Neural cell (in vitro differentiated cells): ENCODE results near the gene DONSON. TPM values are rescaled to one million over a fixed set of nuclear protein-coding genes. Genes with fewer than 3 reads are reported as not detected.

Experiments used
- H2AFZ ChIP-seq: fragments of 200-600, 300-800 bp; sonication (generic), shearing (Covaris generic); 2 replicates; pipeline ENCODE4 v1.6.0; 2014; ENCODE audit warnings: low read depth, mild to moderate bottlenecking, antibody characterized with exemption, low read length, moderate library complexity
- H3F3A ChIP-seq: fragments of 200-600 bp; shearing (Covaris generic); 2 replicates; pipeline ENCODE4 v1.6.1; 2016; ENCODE audit warnings: mild to moderate bottlenecking, moderate library complexity, mixed read lengths, antibody characterized with exemption, low read length; ENCODE audit not compliant: insufficient read depth, poor library complexity, severe bottlenecking
- H3K27ac ChIP-seq: fragments of 200-600, 300-800 bp; sonication (generic), shearing (Covaris generic); 2 replicates; pipeline ENCODE4 v1.5.1; 2014; ENCODE audit warnings: mild to moderate bottlenecking, low read length, moderate library complexity
- H3K27me3 ChIP-seq: fragments of 300-800, 200-600 bp; sonication (generic), shearing (Covaris generic); 2 replicates; pipeline ENCODE4 v1.6.0; 2014; ENCODE audit warnings: mild to moderate bottlenecking, low read depth, low read length, moderate library complexity; ENCODE audit not compliant: insufficient read depth
- H3K36me3 ChIP-seq: fragments of 300-800, 200-600 bp; sonication (generic), shearing (Covaris generic); 2 replicates; pipeline ENCODE4 v1.5.1; 2014; ENCODE audit warnings: mild to moderate bottlenecking, antibody characterized with exemption, low read length, moderate library complexity; ENCODE audit not compliant: insufficient read depth
- H3K4me2 ChIP-seq: fragments of 300-800, 200-600 bp; sonication (generic), shearing (Covaris generic); 2 replicates; pipeline ENCODE4 v1.6.0; 2014; ENCODE audit warnings: mild to moderate bottlenecking, low read length
- H3K4me3 ChIP-seq: fragments of 300-800, 200-600 bp; sonication (generic), shearing (Covaris generic); 2 replicates; pipeline ENCODE4 v1.5.1; 2014; ENCODE audit warnings: mild to moderate bottlenecking, low read length, moderate library complexity
- H3K79me2 ChIP-seq: fragments of 200-600 bp; shearing (Covaris generic); replicated peaks from 2 replicates; pipeline ENCODE4 v1.6.0; 2014; ENCODE audit warnings: mild to moderate bottlenecking, low read length, moderate library complexity; ENCODE audit not compliant: insufficient read depth
- H3K9ac ChIP-seq: fragments of 300-800, 200-600 bp; sonication (generic), shearing (Covaris generic); 2 replicates; pipeline ENCODE4 v1.6.1; 2016; ENCODE audit warnings: mild to moderate bottlenecking, low read length, mixed read lengths
- H3K9me2 ChIP-seq: fragments of 200-600 bp; shearing (Covaris generic); 2 replicates; pipeline ENCODE4 v1.6.1; 2016; ENCODE audit warnings: mild to moderate bottlenecking, low read length, mixed read lengths; ENCODE audit not compliant: insufficient read depth
- H3K9me3 ChIP-seq: fragments of 200-600, 300-800 bp; sonication (generic), shearing (Covaris generic); 2 replicates; pipeline ENCODE4 v1.6.1; 2016; ENCODE audit warnings: mild to moderate bottlenecking, mixed run types, low read length, moderate library complexity, mixed read lengths
- H4K20me1 ChIP-seq: fragments of 200-600 bp; shearing (Covaris generic); 2 replicates; pipeline ENCODE4 v1.6.1; 2016; ENCODE audit warnings: mild to moderate bottlenecking, mixed run types; ENCODE audit not compliant: insufficient read depth
- EP300 ChIP-seq: fragments of 450-650 bp; conservative IDR thresholded peaks from 2 replicates; pipeline ENCODE4 v1.6.1; 2014; ENCODE audit warnings: antibody characterized with exemption, mild to moderate bottlenecking, moderate library complexity; ENCODE audit not compliant: poor library complexity, severe bottlenecking
- EZH2 ChIP-seq: fragments of 200-600, 300-800 bp; shearing (Covaris generic), sonication (generic); IDR thresholded peaks from 2 replicates; pipeline ENCODE4 v1.6.1; 2014; ENCODE audit warnings: antibody characterized with exemption, low read length, borderline replicate concordance, mild to moderate bottlenecking; ENCODE audit not compliant: insufficient read depth, poor library complexity, severe bottlenecking
- MXI1 ChIP-seq: fragments of 450-650 bp; conservative IDR thresholded peaks from 2 replicates; pipeline ENCODE4 v1.6.1; 2014; ENCODE audit warnings: antibody characterized with exemption, mild to moderate bottlenecking; ENCODE audit not compliant: poor library complexity, severe bottlenecking
- POLR2AphosphoS5 ChIP-seq: IDR thresholded peaks from 2 replicates; pipeline ENCODE4 v1.6.1; 2012
- RAD21 ChIP-seq: fragments of 450-650 bp; conservative IDR thresholded peaks from 2 replicates; pipeline ENCODE4 v1.6.1; 2014; ENCODE audit warnings: antibody characterized with exemption, mild to moderate bottlenecking, moderate library complexity
- SMC3 ChIP-seq: fragments of 450-650 bp; conservative IDR thresholded peaks from 2 replicates; pipeline ENCODE4 v1.6.1; 2014; ENCODE audit warnings: antibody characterized with exemption, mild to moderate bottlenecking, moderate library complexity; ENCODE audit not compliant: poor library complexity
- TAF1 ChIP-seq: IDR thresholded peaks from 2 replicates; pipeline ENCODE4 v1.6.1; 2012; ENCODE audit warnings: low read depth
- polyA plus RNA-seq: library from polyadenylated mRNA; depleted of rRNA; stranded (reverse); fragments of >200 nt; gene quantifications from 2 replicates; pipeline ENCODE4 v1.2.3, GENCODE V29; 2014
- TF ChIP-seq, protein P1 (sequence below): fragments of 450-650 bp; IDR thresholded peaks from 2 replicates; pipeline ENCODE4 v1.5.1; 2014; ENCODE audit warnings: antibody characterized with exemption, mild to moderate bottlenecking, moderate library complexity; ENCODE audit not compliant: poor library complexity, severe bottlenecking
- TF ChIP-seq, protein P2 (sequence below): IDR thresholded peaks from 2 replicates; pipeline ENCODE4 v1.6.1; 2012; ENCODE audit warnings: borderline replicate concordance

Gene DONSON
- polyA plus RNA-seq, 1 donor from 2014 or later: 46.2 TPM

DNA sequence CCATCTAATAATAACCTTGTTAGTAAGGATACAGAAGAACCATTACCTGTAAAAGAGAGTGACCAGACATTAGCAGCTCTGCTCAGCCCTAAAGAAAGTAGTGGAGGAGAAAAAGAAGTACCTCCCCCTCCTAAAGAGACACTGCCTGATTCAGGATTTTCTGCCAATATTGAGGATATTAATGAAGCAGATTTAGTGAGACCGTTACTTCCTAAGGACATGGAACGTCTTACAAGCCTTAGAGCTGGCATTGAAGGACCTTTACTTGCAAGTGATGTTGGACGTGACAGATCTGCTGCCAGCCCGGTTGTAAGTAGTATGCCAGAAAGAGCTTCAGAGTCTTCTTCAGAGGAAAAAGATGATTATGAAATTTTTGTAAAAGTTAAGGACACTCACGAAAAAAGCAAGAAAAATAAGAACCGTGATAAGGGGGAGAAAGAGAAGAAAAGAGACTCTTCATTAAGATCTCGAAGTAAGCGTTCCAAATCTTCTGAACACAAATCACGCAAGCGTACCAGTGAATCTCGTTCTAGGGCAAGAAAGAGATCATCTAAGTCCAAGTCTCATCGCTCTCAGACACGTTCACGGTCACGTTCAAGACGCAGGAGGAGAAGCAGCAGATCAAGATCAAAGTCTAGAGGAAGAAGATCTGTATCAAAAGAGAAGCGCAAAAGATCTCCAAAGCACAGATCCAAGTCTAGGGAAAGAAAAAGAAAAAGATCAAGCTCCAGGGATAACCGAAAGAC lies 34.1 kb downstream of the DONSON start:
- no peak overlapping the region for H3K27ac ChIP-seq
- H3K27me3 ChIP-seq: no peaks in the 10 kb centered on the region
- no peaks in the 10 kb centered on the region for H4K20me1 ChIP-seq
- peaks cover 76% of the 10 kb centered on the region for H3K79me2 ChIP-seq
- H3K4me3 ChIP-seq: no peak overlapping the region
- H3K4me2 ChIP-seq: no peak overlapping the region
- TF ChIP-seq MXI1: no peak
- TF ChIP-seq RAD21: no peak
- TF ChIP-seq SMC3: no peak
- no peak for TF ChIP-seq POLR2AphosphoS5
- TF ChIP-seq, protein P1, sequence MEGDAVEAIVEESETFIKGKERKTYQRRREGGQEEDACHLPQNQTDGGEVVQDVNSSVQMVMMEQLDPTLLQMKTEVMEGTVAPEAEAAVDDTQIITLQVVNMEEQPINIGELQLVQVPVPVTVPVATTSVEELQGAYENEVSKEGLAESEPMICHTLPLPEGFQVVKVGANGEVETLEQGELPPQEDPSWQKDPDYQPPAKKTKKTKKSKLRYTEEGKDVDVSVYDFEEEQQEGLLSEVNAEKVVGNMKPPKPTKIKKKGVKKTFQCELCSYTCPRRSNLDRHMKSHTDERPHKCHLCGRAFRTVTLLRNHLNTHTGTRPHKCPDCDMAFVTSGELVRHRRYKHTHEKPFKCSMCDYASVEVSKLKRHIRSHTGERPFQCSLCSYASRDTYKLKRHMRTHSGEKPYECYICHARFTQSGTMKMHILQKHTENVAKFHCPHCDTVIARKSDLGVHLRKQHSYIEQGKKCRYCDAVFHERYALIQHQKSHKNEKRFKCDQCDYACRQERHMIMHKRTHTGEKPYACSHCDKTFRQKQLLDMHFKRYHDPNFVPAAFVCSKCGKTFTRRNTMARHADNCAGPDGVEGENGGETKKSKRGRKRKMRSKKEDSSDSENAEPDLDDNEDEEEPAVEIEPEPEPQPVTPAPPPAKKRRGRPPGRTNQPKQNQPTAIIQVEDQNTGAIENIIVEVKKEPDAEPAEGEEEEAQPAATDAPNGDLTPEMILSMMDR: no peak
- TF ChIP-seq TAF1: no peak
- no peak for TF ChIP-seq EP300
- no peak for TF ChIP-seq EZH2
- TF ChIP-seq, protein P2, sequence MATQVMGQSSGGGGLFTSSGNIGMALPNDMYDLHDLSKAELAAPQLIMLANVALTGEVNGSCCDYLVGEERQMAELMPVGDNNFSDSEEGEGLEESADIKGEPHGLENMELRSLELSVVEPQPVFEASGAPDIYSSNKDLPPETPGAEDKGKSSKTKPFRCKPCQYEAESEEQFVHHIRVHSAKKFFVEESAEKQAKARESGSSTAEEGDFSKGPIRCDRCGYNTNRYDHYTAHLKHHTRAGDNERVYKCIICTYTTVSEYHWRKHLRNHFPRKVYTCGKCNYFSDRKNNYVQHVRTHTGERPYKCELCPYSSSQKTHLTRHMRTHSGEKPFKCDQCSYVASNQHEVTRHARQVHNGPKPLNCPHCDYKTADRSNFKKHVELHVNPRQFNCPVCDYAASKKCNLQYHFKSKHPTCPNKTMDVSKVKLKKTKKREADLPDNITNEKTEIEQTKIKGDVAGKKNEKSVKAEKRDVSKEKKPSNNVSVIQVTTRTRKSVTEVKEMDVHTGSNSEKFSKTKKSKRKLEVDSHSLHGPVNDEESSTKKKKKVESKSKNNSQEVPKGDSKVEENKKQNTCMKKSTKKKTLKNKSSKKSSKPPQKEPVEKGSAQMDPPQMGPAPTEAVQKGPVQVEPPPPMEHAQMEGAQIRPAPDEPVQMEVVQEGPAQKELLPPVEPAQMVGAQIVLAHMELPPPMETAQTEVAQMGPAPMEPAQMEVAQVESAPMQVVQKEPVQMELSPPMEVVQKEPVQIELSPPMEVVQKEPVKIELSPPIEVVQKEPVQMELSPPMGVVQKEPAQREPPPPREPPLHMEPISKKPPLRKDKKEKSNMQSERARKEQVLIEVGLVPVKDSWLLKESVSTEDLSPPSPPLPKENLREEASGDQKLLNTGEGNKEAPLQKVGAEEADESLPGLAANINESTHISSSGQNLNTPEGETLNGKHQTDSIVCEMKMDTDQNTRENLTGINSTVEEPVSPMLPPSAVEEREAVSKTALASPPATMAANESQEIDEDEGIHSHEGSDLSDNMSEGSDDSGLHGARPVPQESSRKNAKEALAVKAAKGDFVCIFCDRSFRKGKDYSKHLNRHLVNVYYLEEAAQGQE: no peak
- H3K9me2 ChIP-seq: no peaks in the 10 kb centered on the region
- no peaks in the 10 kb centered on the region for H3K9me3 ChIP-seq
- no peak overlapping the region for H3K9ac ChIP-seq
- H3F3A ChIP-seq: no peaks in the 10 kb centered on the region
- peaks cover 39% of the 10 kb centered on the region for H3K36me3 ChIP-seq
- no peak overlapping the region for H2AFZ ChIP-seq

DNA sequence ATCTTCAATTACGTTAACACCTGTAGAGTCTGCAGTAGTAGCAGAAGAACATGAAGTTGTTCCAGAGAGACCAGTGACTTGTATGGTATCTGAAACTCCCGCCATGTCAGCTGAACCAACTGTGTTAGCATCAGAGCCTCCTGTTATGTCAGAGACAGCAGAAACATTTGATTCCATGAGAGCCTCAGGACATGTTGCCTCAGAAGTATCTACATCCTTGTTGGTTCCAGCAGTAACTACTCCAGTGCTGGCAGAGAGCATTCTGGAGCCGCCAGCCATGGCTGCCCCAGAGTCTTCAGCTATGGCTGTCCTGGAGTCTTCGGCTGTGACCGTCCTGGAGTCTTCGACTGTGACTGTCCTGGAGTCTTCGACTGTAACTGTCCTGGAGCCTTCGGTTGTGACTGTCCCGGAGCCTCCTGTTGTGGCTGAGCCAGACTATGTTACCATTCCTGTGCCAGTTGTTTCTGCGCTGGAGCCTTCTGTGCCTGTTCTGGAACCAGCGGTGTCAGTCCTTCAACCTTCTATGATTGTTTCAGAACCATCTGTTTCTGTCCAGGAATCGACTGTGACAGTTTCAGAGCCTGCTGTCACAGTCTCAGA lies 35.4 kb downstream of the DONSON start:
- H3K36me3 ChIP-seq: peaks cover 36% of the 10 kb centered on the region
- peaks cover 3% of the 10 kb centered on the region for H4K20me1 ChIP-seq
- no peak overlapping the region for H2AFZ ChIP-seq
- H3K27me3 ChIP-seq: no peaks in the 10 kb centered on the region
- H3K27ac ChIP-seq: no peak overlapping the region
- H3K9me2 ChIP-seq: no peaks in the 10 kb centered on the region
- no peaks in the 10 kb centered on the region for H3F3A ChIP-seq
- TF ChIP-seq POLR2AphosphoS5 (no peak), RAD21 (no peak), SMC3 (no peak), MXI1 (no peak), EZH2 (no peak), TAF1 (no peak), EP300 (no peak)
- TF ChIP-seq, protein P2: no peak
- TF ChIP-seq, protein P1: no peak
- peaks cover 72% of the 10 kb centered on the region for H3K79me2 ChIP-seq
- no peaks in the 10 kb centered on the region for H3K9me3 ChIP-seq
- H3K4me2 ChIP-seq: no peak overlapping the region
- no peak overlapping the region for H3K4me3 ChIP-seq
- no peak overlapping the region for H3K9ac ChIP-seq
